Hepatocyte (in vitro differentiated cells): ENCODE results near the gene SORT1.

Experiments
- CTCF ChIP-seq: fragments of 200-600 bp; sonication (generic); IDR thresholded peaks from 2 replicates; pipeline ENCODE4 v1.5.1; 2016; ENCODE audit warnings: antibody characterized with exemption, mild to moderate bottlenecking; ENCODE audit not compliant: poor library complexity
- EZH2phosphoT487 ChIP-seq: fragments of 200-600 bp; sonication (generic); IDR thresholded peaks from one replicate; pipeline ENCODE4 v1.6.1; 2018; ENCODE audit warnings: antibody characterized with exemption, mild to moderate bottlenecking, low read depth, moderate library complexity; ENCODE audit not compliant: unreplicated experiment, severe bottlenecking

DNA sequence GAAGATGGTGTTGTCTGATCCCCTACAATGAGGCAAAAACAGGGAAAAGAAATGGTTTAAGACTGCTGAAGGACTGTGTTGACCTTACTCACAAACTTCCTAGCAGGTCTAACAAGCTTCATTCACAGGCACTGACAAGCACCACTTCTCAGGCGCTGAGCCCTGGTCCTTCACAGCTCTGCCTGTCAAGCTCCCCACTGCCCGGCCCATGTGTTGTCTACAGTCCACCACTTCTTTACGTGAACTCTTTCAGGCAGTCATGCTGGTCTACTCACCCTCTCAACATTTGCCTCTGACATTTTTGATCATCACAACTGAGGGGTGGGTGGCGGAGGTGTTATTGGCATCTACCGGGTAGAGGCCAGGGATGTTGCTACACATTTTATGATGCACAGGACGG is 50.2 kb downstream of the SORT1 start:
- TF ChIP-seq CTCF: no peak
- TF ChIP-seq EZH2phosphoT487: no peak
